Activated gamma-delta T cell (primary cell): Measurements from ENCODE around the gene HMGN1.
"Not testable (repeated sequence)": the region's sequence is repeated elsewhere in the genome, so short reads cannot be mapped to it uniquely, and the experiment has no call there.

Source experiments
- DNase-seq: peaks from one replicate; lab custom pipeline; 2025; lab: John Stamatoyannopoulos, UW
- total RNA-seq, 2 donors: gene quantifications; one replicate each; lab custom pipeline; 2026; lab: John Stamatoyannopoulos, UW

The HMGN1 gene
- total RNA-seq = 282 to 287 reads per million in 2 donors

GRCh38 chr21:39348355-39349210 is at the start of gene HMGN1:
TSS of gene HMGN1 (minus strand) at chr21:39349088. CDS start at chr21:39348917, 171 bp downstream.
- peak; percentile 90 for DNase-seq

- no peak for DNase-seq
Observed at GRCh38 chr21:39397646-39398385, 48.9 kb upstream of the HMGN1 start.

GRCh38 chr21:39392981-39393380 is 44.1 kb upstream of the HMGN1 start:
- DNase-seq = no peak

- no peak for DNase-seq
Observed at GRCh38 chr21:39390212-39390765, 41.4 kb upstream of the HMGN1 start.

- no peak for DNase-seq
Observed at GRCh38 chr21:39388811-39389155, 39.9 kb upstream of the HMGN1 start.

GRCh38 chr21:39388038-39388810 is 39.3 kb upstream of the HMGN1 start:
- DNase-seq = peak; percentile 78

- peak; percentile 75 for DNase-seq
Observed at GRCh38 chr21:39387461-39388037, 38.7 kb upstream of the HMGN1 start.

- no peak for DNase-seq
Observed at GRCh38 chr21:39386899-39387298, 38.0 kb upstream of the HMGN1 start.

- no peak for DNase-seq
Observed at GRCh38 chr21:39386194-39386593, 37.3 kb upstream of the HMGN1 start.

GRCh38 chr21:39385299-39386145 is 36.6 kb upstream of the HMGN1 start:
- DNase-seq = peak; percentile 34

- DNase-seq = no peak
Observed at GRCh38 chr21:39384674-39385298, 35.9 kb upstream of the HMGN1 start.

GRCh38 chr21:39382096-39382495 is 33.2 kb upstream of the HMGN1 start:
- not testable (repeated sequence) for DNase-seq

GRCh38 chr21:39381009-39381408 is 32.1 kb upstream of the HMGN1 start:
- no peak for DNase-seq

- peak; percentile 92 for DNase-seq
Observed at GRCh38 chr21:39379986-39380891, 31.4 kb upstream of the HMGN1 start.

- DNase-seq = no peak
Observed at GRCh38 chr21:39377444-39378050, 28.7 kb upstream of the HMGN1 start.

GRCh38 chr21:39375446-39375845 is 26.6 kb upstream of the HMGN1 start:
- no peak for DNase-seq

- no peak for DNase-seq
Observed at GRCh38 chr21:39374046-39374445, 25.2 kb upstream of the HMGN1 start.

- DNase-seq = no peak
Observed at GRCh38 chr21:39373634-39374033, 24.7 kb upstream of the HMGN1 start.

- DNase-seq = not testable (repeated sequence)
Observed at GRCh38 chr21:39369896-39370288, 21.0 kb upstream of the HMGN1 start.
